OCI-LY1 (cell line): Measurements from ENCODE around the gene PCDHB1.

Experiments used
- H2AFZ ChIP-seq: fragments of 200-600 bp; sonication (generic), shearing (Covaris generic); 2 replicates; pipeline ENCODE4 v1.6.0; 2014; ENCODE audit warnings: antibody characterized with exemption, mild to moderate bottlenecking, low read length
- H3F3A ChIP-seq: fragments of 200-600 bp; sonication (generic), shearing (Covaris generic); 2 replicates; pipeline ENCODE4 v1.6.0; 2014; ENCODE audit warnings: mild to moderate bottlenecking, antibody characterized with exemption, low read length, moderate library complexity; ENCODE audit not compliant: insufficient read depth
- H3K27ac ChIP-seq: fragments of 200-600 bp; sonication (generic); 2 replicates; pipeline ENCODE4 v1.5.1; 2014; ENCODE audit warnings: low read length, mixed run types, mild to moderate bottlenecking, low read depth; ENCODE audit not compliant: poor library complexity, severe bottlenecking
- H3K27me3 ChIP-seq: fragments of 200-600 bp; sonication (generic); 2 replicates; pipeline ENCODE4 v1.6.0; 2014; ENCODE audit warnings: antibody characterized with exemption, mild to moderate bottlenecking, low read length, moderate library complexity; ENCODE audit not compliant: insufficient read depth
- H3K36me3 ChIP-seq: fragments of 200-600 bp; sonication (generic); 2 replicates; pipeline ENCODE4 v1.6.1; 2014; ENCODE audit warnings: mild to moderate bottlenecking, antibody characterized with exemption, low read length, moderate library complexity, mixed read lengths; ENCODE audit not compliant: insufficient read depth
- H3K4me1 ChIP-seq: fragments of 200-600 bp; sonication (generic); 2 replicates; pipeline ENCODE4 v1.5.1; 2014; ENCODE audit warnings: mild to moderate bottlenecking, low read length, moderate library complexity; ENCODE audit not compliant: insufficient read depth, severe bottlenecking
- H3K4me2 ChIP-seq: fragments of 200-600 bp; sonication (generic), shearing (Covaris generic); 2 replicates; pipeline ENCODE4 v1.6.1; 2014; ENCODE audit warnings: low read length
- H3K4me3 ChIP-seq: fragments of 200-600 bp; sonication (generic); 2 replicates; pipeline ENCODE4 v1.5.1; 2014; ENCODE audit warnings: low read length, low read depth, mild to moderate bottlenecking, mixed read lengths; ENCODE audit not compliant: poor library complexity, severe bottlenecking
- H3K79me2 ChIP-seq: fragments of 200-600 bp; shearing (Covaris generic); 2 replicates; pipeline ENCODE4 v1.6.1; 2016; ENCODE audit warnings: mixed run types, low read length, mixed read lengths; ENCODE audit not compliant: insufficient read depth
- H3K9ac ChIP-seq: fragments of 200-600 bp; sonication (generic), shearing (Covaris generic); 2 replicates; pipeline ENCODE4 v1.6.1; 2014; ENCODE audit warnings: mild to moderate bottlenecking, low read length, mixed read lengths
- H3K9me2 ChIP-seq: fragments of 200-600 bp; sonication (generic), shearing (Covaris generic); 2 replicates; pipeline ENCODE4 v1.6.1; 2014; ENCODE audit warnings: low read depth, mild to moderate bottlenecking, low read length, mixed read lengths
- H3K9me3 ChIP-seq: fragments of 200-600 bp; shearing (Covaris generic); 2 replicates; pipeline ENCODE4 v1.6.1; 2014; ENCODE audit warnings: low read length, mixed read lengths
- H4K20me1 ChIP-seq: fragments of 200-600 bp; sonication (generic), shearing (Covaris generic); 2 replicates; pipeline ENCODE4 v1.6.0; 2016; ENCODE audit warnings: mild to moderate bottlenecking, low read length; ENCODE audit not compliant: insufficient read depth
- CTCF ChIP-seq: fragments of 200-600 bp; sonication (generic), shearing (Covaris generic); IDR thresholded peaks from 2 replicates; pipeline ENCODE4 v1.5.1; 2017; ENCODE audit warnings: mild to moderate bottlenecking, antibody characterized with exemption, low read length, moderate library complexity, mixed read lengths
- EZH2 ChIP-seq: fragments of 200-600 bp; sonication (generic), shearing (Covaris generic); IDR thresholded peaks from 2 replicates; pipeline ENCODE4 v1.8.0; 2017; ENCODE audit warnings: borderline replicate concordance, mixed run types, mild to moderate bottlenecking, antibody characterized with exemption, low read length, moderate library complexity, mixed read lengths

PCDHB1 gene

GRCh38 chr5:141039061-141039460 lies 12.1 kb upstream of the PCDHB1 start:
- Histone ChIP-seq H3K27ac (no peak overlapping the region), H3K36me3 (no peaks in the 10 kb centered on the region), H3K4me2 (no peak overlapping the region), H2AFZ (no peak overlapping the region), H3K9ac (no peak overlapping the region), H3K9me3 (no peaks in the 10 kb centered on the region), H3K27me3 (no peaks in the 10 kb centered on the region), H4K20me1 (no peaks in the 10 kb centered on the region), H3K4me3 (no peak overlapping the region), H3K9me2 (no peaks in the 10 kb centered on the region), H3K4me1 (no peaks in the 10 kb centered on the region), H3K79me2 (no peaks in the 10 kb centered on the region), H3F3A (no peaks in the 10 kb centered on the region)
- TF ChIP-seq EZH2 (no peak), CTCF (no peak)

DNA sequence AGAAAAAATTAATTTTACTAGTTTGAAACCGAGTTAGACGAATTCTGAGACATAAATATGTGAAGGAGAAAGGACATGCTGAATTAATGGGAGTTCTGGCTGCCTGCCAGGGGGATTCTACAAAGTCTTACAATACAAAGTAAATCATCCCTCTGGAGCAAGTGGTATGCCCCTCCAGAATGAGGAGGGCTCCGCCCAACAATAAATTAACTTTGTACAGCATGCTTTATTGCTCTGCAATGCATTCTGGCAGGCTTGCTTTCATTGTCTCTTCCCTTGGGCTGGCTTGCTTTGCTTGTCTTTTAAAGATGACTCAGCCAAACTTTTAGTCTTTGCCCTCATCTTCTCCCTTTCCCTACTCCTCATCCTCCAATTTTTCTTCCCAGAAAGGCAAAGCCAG lies 11.7 kb upstream of the PCDHB1 start:
- H3K4me2 ChIP-seq = no peak overlapping the region
- H3F3A ChIP-seq = no peaks in the 10 kb centered on the region
- no peaks in the 10 kb centered on the region for H3K36me3 ChIP-seq
- no peaks in the 10 kb centered on the region for H3K9me2 ChIP-seq
- H2AFZ ChIP-seq = no peak overlapping the region
- H3K27ac ChIP-seq = no peak overlapping the region
- no peak for TF ChIP-seq CTCF
- H3K9ac ChIP-seq = no peak overlapping the region
- H3K79me2 ChIP-seq = no peaks in the 10 kb centered on the region
- no peaks in the 10 kb centered on the region for H3K4me1 ChIP-seq
- H3K27me3 ChIP-seq = no peaks in the 10 kb centered on the region
- H4K20me1 ChIP-seq = no peaks in the 10 kb centered on the region
- no peak overlapping the region for H3K4me3 ChIP-seq
- no peaks in the 10 kb centered on the region for H3K9me3 ChIP-seq

DNA sequence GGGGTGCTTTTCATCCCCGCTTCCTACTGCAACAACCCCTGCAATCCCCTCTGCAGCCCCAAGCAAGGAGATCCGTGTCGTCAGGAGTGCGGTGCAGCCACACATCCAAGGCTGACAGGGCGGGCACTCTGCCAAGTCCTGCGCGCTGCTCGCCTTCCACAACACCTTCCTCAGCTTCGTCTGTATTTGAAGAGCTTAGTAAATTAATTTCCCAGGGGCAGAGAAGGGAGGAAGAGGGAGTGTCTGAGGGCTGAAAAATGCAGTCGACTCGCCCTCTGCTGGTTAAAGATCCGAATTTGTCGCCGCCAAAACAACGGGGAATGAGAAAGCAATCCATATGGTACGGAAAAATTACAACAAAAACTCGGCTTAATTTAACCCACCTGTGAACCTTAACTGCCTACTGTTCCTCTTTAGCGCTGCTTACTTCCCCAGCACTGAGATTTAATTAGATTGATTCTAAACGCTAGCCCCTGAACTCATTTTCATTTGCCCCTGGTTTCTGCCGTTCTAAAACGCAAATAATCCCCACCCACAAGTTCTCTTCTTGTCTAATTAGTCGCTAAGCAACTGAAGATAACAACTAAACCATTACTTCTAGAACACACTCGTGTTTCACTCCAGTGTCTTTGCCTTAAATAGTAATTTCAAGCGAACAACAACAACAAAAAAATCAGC lies 10.9 kb upstream of the PCDHB1 start:
- Histone ChIP-seq H2AFZ (no peak overlapping the region), H4K20me1 (no peaks in the 10 kb centered on the region), H3K4me2 (no peak overlapping the region), H3F3A (no peaks in the 10 kb centered on the region), H3K4me1 (no peaks in the 10 kb centered on the region), H3K79me2 (no peaks in the 10 kb centered on the region), H3K9me2 (no peaks in the 10 kb centered on the region), H3K36me3 (no peaks in the 10 kb centered on the region), H3K27ac (no peak overlapping the region), H3K9me3 (no peaks in the 10 kb centered on the region), H3K4me3 (no peak overlapping the region), H3K9ac (no peak overlapping the region), H3K27me3 (no peaks in the 10 kb centered on the region)
- TF ChIP-seq CTCF (no peak), EZH2 (no peak)
